ENCODE data around the gene CGB3.

- TF ChIP-seq TAF1 (IDR thresholded peaks at IDR 0.05; ENCODE audit: borderline replicate concordance, insufficient read depth, low read length), result no peak
- TF ChIP-seq POLR2AphosphoS5 (IDR thresholded peaks at IDR 0.05; ENCODE audit: low read depth, low read length), result no peak
- TF ChIP-seq SIN3A (IDR thresholded peaks at IDR 0.05; ENCODE audit: borderline replicate concordance, insufficient read depth, low read length), result no peak
- no peak for TF ChIP-seq REST (IDR thresholded peaks at IDR 0.05; ENCODE audit: insufficient read depth in 1 of 2, low read depth in 2 of 2, low read length in 2 of 2)
Measured at GRCh38 chr19:48977061-48977460, 47.1 kb downstream of the CGB3 start.

Measured in PFSK-1 (cell line).